Measurements from ENCODE around the gene CACNB4. TPM values are rescaled to one million over a fixed set of nuclear protein-coding genes. Genes with fewer than 3 reads are reported as not detected.
A peak's percentile ranks its signal among the peaks of the same experiment; 100 is the strongest.

The CACNB4 gene
- total RNA-seq, 2 donors from 2014 or later = 0.93 to 0.95 TPM

DNA sequence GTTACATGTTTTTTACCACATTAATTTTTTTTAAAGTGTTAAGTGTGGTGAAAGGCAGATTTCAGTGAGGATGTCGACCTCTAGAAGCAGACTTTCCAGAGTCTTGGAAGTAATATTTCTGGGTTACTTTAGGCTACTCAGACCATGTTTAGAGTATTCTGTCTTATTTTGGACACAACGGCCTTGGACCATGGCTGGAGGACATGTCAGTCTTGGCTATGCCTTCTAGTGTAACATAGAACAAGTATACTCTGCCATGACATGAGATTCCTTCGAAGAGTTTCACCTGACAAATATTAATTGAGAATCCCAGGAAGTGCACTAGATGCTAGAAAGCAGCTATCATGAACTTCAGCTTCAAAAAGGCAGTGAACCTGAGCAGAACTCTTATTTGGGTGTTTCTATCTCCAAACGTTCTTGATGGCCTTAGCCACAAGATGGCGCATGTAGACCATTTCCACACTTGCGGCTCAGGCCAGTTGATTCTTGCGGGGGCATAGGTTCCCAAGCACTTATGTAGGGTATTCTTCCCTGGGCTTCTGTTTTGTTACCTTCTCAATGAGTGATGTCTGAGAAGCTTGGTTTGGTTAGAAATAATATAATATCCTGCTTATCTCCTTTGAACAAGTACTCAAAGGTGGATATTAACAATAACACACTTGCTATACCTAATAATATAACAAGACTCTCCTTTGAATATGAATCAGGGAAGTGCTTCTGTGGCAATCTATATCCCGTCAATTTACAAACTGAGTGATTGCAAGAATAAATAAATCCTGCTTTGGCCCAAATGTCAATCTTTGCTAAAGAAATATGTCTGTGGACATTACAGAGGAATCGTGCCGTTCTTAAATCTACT is 62.0 kb downstream of the CACNB4 start:
- Mint-ChIP-seq H3K9me3 (no peaks in the 10 kb centered on the region), H3K4me3 (no peak overlapping the region), H3K36me3 (ENCODE audit: low read depth) (no peaks in the 10 kb centered on the region), H3K4me1 (peaks cover 36% of the 10 kb centered on the region), H3K27ac (no peak overlapping the region), H3K27me3 (ENCODE audit: insufficient read depth) (no peaks in the 10 kb centered on the region)
- TF ChIP-seq, protein P1, sequence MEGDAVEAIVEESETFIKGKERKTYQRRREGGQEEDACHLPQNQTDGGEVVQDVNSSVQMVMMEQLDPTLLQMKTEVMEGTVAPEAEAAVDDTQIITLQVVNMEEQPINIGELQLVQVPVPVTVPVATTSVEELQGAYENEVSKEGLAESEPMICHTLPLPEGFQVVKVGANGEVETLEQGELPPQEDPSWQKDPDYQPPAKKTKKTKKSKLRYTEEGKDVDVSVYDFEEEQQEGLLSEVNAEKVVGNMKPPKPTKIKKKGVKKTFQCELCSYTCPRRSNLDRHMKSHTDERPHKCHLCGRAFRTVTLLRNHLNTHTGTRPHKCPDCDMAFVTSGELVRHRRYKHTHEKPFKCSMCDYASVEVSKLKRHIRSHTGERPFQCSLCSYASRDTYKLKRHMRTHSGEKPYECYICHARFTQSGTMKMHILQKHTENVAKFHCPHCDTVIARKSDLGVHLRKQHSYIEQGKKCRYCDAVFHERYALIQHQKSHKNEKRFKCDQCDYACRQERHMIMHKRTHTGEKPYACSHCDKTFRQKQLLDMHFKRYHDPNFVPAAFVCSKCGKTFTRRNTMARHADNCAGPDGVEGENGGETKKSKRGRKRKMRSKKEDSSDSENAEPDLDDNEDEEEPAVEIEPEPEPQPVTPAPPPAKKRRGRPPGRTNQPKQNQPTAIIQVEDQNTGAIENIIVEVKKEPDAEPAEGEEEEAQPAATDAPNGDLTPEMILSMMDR (conservative IDR thresholded peaks at IDR 0.05) = peak; percentile 91
- 49 to 68% methylated on average over 6 to 10 of the region's 10 CpGs for WGBS, 2 experiments (ENCODE audit: insufficient coverage in 1 of 2, insufficient read length in 1 of 2)
- H3K36me3 ChIP-seq (ENCODE audit: control insufficient read depth, insufficient read depth, low read length) = no peaks in the 10 kb centered on the region
- H3K27ac ChIP-seq (ENCODE audit: low read depth, low read length) = no peak overlapping the region
- H3K9me3 ChIP-seq (ENCODE audit: control insufficient read depth, low read length) = no peaks in the 10 kb centered on the region
- no peak overlapping the region for H3K9ac ChIP-seq (ENCODE audit: extremely low read depth, low read length, poor library complexity, severe bottlenecking)
- DNase-seq = peak; percentile 92
- peaks cover 21% of the 10 kb centered on the region for H3K4me1 ChIP-seq (ENCODE audit: control insufficient read depth, insufficient read depth, low read length)
- no peak overlapping the region for H3K4me3 ChIP-seq (ENCODE audit: low read length)
- no peaks in the 10 kb centered on the region for H3K27me3 ChIP-seq (ENCODE audit: control insufficient read depth, insufficient read depth, low read length, poor library complexity, severe bottlenecking)

DNA sequence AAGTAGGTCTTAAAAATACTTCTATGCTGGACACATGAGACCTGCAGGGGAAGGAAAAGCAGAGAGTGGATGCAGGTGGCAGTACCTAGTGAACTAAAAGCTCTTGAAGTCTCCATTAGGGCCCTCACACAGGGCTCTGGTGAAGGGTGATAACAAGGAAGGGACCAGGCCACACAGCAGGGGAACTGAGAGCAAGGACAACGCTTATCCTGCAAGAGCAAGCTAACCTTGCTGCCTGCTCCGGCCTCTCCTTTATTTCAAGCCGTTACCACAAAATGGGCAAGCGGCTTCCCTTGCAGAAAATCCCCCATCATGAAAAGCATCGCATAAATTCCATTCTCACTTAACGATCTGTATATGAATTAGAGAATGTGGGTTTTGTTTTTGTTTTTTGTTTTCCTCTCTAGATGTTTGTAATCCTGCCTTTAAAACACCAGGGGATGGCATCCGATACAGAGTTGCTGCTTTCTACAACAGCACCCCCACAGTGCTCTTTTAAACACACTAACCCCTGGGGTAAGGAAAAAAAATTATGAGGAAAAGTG is 64.5 kb downstream of the CACNB4 start:
- H3K27me3 ChIP-seq (ENCODE audit: control insufficient read depth, insufficient read depth, low read length, poor library complexity, severe bottlenecking) = no peaks in the 10 kb centered on the region
- Mint-ChIP-seq H3K27ac (peak overlapping the region; percentile 30), H3K9me3 (peaks cover 1% of the 10 kb centered on the region), H3K4me3 (no peak overlapping the region), H3K36me3 (ENCODE audit: low read depth) (no peaks in the 10 kb centered on the region), H3K4me1 (peaks cover 25% of the 10 kb centered on the region), H3K27me3 (ENCODE audit: insufficient read depth) (no peaks in the 10 kb centered on the region)
- H3K4me3 ChIP-seq (ENCODE audit: low read length) = no peak overlapping the region
- no peak overlapping the region for H3K9ac ChIP-seq (ENCODE audit: extremely low read depth, low read length, poor library complexity, severe bottlenecking)
- DNase-seq = peak; percentile 80
- no peaks in the 10 kb centered on the region for H3K9me3 ChIP-seq (ENCODE audit: control insufficient read depth, low read length)
- H3K36me3 ChIP-seq (ENCODE audit: control insufficient read depth, insufficient read depth, low read length) = no peaks in the 10 kb centered on the region
- H3K4me1 ChIP-seq (ENCODE audit: control insufficient read depth, insufficient read depth, low read length) = peaks cover 8% of the 10 kb centered on the region
- WGBS, 2 experiments (ENCODE audit: insufficient coverage in 1 of 2, insufficient read length in 1 of 2) = 31 to 40% methylated on average over 2 to 6 of the region's 7 CpGs
- TF ChIP-seq, protein P1 (conservative IDR thresholded peaks at IDR 0.05) = no peak
- no peak overlapping the region for H3K27ac ChIP-seq (ENCODE audit: low read depth, low read length)

DNA sequence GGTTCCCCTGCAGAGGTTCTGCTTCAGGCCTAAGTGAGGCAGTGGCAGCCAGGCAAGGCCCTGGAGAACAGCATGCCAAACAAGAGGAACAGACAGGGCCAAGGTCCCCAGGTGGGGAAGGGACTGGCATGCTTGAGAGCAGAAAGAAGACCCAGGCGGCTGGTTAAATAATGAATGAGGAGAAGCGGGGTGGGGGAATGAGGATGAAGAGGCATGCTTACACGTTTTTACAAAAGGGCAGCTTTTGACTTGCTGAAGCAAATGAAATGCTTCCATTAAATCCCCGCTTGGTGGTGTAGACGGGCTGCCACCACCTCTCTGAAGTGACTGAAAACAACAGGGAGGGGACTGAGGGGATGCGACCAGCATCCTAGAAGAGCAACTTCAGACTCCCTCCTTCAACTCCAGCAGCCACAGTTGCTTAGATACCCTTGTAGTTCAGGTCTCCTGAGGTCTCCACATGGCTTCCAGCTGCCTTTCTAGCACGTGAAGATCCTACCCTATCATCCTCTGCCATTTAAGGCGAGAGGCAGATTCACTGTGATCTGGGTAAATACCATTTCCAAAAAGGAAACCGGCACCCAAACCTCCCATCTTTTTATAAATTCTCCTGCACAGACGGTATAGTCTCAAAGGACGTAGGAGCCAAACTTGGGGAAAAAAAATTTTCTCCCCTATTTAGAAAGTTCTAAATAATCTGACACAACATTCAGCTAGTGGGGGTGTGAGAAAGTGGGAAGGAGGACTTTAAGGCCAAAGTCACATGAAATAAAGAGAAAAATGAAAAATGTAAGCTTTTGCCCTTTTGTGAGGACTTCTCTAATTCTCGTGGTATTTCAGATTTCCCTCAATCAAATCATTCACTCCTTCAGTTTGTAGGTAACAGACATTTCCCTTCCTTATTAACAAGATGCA is 65.6 kb downstream of the CACNB4 start:
- no peak overlapping the region for H3K9ac ChIP-seq (ENCODE audit: extremely low read depth, low read length, poor library complexity, severe bottlenecking)

More for the DNA sequence above, 65.6 kb downstream of the CACNB4 start:
- no peaks in the 10 kb centered on the region for H3K36me3 ChIP-seq (ENCODE audit: control insufficient read depth, insufficient read depth, low read length)
- TF ChIP-seq, protein P1 (conservative IDR thresholded peaks at IDR 0.05) = no peak
- WGBS, 2 experiments (ENCODE audit: insufficient coverage in 1 of 2, insufficient read length in 1 of 2) = 74 to 77% methylated on average over 9 to 12 of the region's 12 CpGs
- H3K9me3 Mint-ChIP-seq = peaks cover 1% of the 10 kb centered on the region
- H3K4me3 Mint-ChIP-seq = no peak overlapping the region
- no peaks in the 10 kb centered on the region for H3K36me3 Mint-ChIP-seq (ENCODE audit: low read depth)
- peaks cover 3% of the 10 kb centered on the region for H3K4me1 ChIP-seq (ENCODE audit: control insufficient read depth, insufficient read depth, low read length)
- H3K4me1 Mint-ChIP-seq = peaks cover 21% of the 10 kb centered on the region
- no peak overlapping the region for H3K27ac Mint-ChIP-seq
- no peaks in the 10 kb centered on the region for H3K27me3 Mint-ChIP-seq (ENCODE audit: insufficient read depth)
- no peak overlapping the region for H3K4me3 ChIP-seq (ENCODE audit: low read length)
- no peaks in the 10 kb centered on the region for H3K9me3 ChIP-seq (ENCODE audit: control insufficient read depth, low read length)
- no peak overlapping the region for H3K27ac ChIP-seq (ENCODE audit: low read depth, low read length)
- no peaks in the 10 kb centered on the region for H3K27me3 ChIP-seq (ENCODE audit: control insufficient read depth, insufficient read depth, low read length, poor library complexity, severe bottlenecking)
- DNase-seq = peak; percentile 73

Measured in endodermal cell (in vitro differentiated cells).